Measurements from ENCODE around the gene RAD54L.
"Not testable (repeated sequence)": the region's sequence is repeated elsewhere in the genome, so short reads cannot be mapped to it uniquely, and the experiment has no call there.

RAD54L gene

DNA sequence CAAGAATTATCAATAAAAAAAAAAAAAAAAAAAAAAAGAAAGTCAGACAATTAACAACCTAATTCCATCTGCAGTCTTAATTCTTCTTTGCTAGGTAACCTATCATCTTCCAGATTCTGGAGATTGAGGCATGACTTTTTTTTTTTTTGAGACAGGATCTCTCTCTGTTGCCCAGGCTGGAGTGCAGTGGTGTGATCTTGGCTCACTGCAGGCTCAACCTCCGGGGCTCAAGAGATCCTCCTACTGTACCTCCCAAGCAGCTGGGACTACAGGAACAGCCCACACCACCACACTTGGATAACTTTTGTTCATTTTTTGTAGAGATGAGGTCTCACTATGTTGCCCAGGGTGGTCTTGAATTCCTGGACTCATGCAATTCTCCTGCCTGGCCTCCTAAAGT lies 4.6 kb upstream of the RAD54L start:
- no peak for DNase-seq

DNA sequence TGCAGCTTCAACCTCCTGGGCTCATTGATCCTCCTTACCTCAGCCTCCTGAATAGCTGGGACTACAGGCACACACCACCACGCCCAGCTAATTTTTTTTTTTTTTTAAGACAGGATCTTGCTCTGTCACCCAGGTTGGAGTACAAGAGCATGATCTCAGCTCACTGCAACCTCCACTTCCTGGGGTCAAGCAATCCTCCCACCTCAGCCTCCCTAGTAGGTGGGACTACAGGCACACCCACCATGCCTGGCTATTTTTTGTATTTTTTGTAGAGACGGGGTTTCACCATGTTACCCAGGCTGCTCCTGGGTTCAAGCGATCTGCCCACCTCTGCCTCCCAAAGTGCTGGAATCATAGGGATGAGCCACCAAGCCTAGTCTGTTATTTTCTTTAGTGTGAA lies 3.7 kb upstream of the RAD54L start:
- DNase-seq: not testable (repeated sequence)

DNA sequence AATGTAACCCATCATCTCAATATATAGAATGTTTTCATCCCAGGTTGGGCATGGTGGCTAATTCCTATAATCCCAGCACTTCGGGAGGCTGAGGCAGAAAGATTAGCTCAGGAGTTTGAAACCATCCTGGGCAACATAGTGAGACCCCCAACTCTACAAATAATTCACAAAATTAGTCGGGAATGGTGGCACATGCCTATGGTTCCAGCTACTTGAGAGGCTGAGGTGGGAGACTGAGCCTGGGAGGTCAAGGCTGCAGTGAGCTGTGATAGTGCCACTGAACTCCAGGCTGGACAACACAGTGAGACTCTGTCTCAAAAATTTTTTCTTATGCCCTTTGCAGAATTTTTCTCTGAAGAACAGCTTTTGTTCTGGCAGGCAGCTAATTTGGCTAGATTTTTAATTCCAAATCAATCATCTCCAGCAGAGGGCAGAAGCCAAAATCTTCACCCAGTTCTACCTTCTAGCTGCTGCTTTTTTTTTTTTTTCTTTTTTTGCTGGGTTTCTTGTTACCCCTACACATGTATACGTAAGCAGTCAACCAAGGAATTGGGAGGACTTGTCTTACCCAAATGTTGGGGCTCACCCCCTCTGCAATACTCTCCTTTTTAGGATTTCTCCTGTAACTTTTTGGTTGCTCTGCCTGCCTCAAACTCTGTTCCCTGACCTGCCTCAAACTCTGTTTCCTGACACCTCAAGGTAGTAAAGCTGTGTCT lies 2.7 kb upstream of the RAD54L start:
- DNase-seq: no peak

GRCh38 chr1:46246136-46246535 lies 1.4 kb upstream of the RAD54L start:
- DNase-seq: not testable (repeated sequence)

GRCh38 chr1:46246548-46247435 lies 771 bp upstream of the RAD54L start:
- peak; percentile 52 to 58 for DNase-seq

- DNase-seq: no peak
These were observed 758 bp downstream of the RAD54L start for GRCh38 chr1:46248122-46248920.

GRCh38 chr1:46254668-46255067 lies 7.1 kb downstream of the RAD54L start:
- no peak for DNase-seq

DNA sequence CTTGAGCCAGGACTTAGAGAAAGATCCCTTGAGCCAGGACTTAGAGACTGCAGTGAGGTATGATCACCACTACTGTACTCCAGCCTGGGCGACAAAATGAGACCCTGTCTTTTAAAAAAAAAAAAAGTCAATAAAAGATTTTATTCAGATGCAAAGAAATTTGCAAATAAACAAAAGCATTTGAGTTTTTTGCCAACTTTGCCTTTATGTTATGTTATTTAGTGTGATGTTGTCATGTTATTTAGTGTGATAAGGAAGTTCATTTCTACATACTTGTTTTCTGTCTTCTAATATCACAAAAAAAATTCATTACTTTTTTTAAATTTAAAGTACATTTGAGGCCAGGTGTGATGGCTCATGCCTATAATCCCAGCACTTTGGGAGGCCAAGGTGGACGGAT lies 9.0 kb downstream of the RAD54L start:
- DNase-seq: no peak

DNA sequence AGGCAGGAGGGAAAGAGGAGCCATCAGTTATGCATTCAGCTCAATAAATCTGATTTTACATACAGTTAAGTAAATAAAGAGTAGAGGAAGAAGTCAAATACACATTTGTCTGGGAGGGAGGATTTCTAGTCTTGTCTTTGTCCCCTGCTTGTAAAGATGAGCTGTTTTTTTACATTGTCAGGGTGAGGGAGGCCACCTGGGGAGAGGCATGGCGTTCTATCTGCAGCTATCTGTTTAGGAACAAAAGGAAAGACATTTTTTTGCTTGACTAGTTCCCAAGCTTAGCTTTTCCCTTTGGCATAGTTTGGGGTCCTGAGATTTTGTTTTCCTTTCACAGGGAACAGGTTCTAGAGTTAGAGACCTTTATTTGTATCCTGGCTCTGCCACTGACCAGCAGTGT lies 14.9 kb downstream of the RAD54L start:
- DNase-seq: no peak

DNA sequence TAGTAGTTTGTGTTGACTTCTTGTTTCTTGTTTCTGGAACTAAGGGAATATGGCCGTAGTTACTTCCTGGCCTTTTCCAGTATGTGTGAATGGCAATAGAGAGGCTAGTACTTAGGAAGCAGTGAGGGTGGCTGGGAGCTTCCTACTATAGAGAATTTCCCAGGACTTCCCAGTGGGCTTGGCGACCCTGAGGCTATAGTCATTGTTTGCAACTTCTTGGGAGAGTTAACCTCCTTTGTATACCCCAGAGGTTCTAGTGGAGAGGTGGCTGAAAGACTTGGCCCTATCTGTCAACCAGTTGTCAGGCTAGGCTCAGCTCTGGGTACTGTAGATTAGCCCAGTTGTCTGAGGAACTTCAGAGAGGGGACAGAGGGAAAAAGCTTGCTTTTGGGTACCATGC lies 15.6 kb downstream of the RAD54L start:
- DNase-seq: no peak

GRCh38 chr1:46268578-46268977 lies 21.0 kb downstream of the RAD54L start:
- no peak for DNase-seq

GRCh38 chr1:46274225-46275029 lies 26.9 kb downstream of the RAD54L start:
- DNase-seq: no peak

DNA sequence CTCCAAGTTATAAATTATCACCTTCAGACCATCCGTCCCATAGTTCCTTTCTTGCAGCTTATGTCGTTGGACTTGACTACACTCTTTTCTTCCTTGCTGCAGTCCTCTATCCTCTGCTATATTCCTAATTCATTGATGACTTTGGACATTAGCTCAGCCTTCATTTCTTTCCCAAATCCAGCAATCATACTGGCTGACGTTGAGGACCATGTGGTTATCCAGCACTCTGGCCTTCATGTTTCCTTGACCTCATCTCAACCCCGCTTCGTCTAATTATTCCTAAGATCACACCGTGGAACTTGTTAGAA lies 27.4 kb downstream of the RAD54L start:
- no peak for DNase-seq

DNA sequence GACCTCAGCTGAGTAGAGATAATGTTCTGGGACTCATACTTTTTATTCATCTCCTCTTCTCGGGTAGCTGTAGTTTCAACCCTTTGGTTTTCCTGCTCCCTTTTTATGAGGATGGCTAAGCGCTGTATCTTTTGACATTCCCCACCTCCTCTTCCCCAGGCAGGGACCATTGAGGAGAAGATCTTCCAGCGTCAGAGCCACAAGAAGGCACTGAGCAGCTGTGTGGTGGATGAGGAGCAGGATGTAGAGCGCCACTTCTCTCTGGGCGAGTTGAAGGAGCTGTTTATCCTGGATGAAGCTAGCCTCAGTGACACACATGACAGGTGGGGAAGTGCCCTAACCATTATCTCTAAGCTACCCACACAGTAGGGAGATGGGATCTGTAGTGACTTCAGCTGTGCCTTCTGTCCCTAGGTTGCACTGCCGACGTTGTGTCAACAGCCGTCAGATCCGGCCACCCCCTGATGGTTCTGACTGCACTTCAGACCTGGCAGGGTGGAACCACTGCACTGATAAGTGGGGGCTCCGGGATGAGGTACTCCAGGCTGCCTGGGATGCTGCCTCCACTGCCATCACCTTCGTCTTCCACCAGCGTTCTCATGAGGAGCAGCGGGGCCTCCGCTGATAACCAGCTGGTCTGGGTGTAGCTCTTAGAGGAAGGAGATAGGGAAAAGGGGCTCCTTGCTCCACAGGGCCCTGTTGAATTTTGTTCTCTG lies 30.3 kb downstream of the RAD54L start:
- DNase-seq: no peak

DNA sequence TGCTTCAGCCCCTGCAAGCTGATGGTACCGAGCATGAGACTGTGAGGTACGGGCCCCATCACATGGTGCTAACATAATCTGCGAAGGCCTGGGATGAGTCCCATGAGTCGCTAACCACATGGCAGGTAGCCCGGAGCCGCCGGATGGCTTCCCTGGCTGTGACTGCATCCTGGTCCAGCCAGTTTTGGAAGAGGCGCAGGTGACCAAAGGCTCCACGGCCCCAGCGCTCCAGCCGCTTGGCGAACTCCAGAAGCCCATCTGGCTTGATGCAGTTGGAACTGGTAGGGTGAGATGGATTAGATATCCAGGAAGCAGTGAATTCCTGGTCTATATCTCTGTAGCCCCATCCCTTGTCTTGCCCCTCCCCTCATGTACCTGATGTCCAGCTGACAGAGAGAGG lies 31.2 kb downstream of the RAD54L start:
- DNase-seq: no peak

DNA sequence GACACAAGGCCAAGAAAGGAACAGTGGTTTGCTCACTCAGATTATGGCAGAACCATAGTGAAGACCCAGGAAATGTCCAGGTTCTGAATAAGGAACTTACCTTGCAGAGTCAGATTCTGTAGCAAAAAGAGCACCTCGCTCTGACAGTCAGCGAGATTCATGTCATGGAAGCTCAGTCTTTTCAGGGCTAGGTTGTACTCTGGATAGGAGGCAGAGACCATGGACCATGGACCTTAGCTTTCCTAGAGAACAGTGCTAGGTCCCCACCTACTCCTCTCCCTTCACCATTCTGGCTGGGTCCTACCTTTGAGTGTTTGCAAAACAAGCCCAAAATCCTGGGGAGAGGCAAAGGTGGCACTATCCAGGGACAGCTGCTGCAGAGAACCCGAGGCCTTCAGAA lies 32.5 kb downstream of the RAD54L start:
- no peak for DNase-seq

DNA sequence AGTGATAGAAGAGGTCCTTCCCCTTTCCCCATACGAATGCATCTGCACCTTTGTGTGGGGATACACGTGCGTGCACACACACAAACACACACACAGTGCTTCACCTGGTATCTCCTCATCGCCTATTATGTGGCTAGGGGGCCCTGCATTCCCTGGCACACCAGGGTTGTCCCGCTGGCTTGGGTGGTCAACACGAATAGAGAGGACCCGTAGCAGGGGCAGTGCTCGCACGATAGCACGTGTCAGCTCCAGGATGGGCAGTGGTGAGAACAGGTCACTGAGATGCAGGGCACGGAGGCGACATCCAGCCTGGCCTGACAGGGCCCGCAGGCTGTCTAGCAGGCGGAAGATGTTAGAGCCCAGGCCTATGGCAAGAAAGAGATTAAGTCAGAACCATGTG lies 33.5 kb downstream of the RAD54L start:
- DNase-seq: no peak

GRCh38 chr1:46284058-46284457 lies 36.5 kb downstream of the RAD54L start:
- no peak for DNase-seq

DNA sequence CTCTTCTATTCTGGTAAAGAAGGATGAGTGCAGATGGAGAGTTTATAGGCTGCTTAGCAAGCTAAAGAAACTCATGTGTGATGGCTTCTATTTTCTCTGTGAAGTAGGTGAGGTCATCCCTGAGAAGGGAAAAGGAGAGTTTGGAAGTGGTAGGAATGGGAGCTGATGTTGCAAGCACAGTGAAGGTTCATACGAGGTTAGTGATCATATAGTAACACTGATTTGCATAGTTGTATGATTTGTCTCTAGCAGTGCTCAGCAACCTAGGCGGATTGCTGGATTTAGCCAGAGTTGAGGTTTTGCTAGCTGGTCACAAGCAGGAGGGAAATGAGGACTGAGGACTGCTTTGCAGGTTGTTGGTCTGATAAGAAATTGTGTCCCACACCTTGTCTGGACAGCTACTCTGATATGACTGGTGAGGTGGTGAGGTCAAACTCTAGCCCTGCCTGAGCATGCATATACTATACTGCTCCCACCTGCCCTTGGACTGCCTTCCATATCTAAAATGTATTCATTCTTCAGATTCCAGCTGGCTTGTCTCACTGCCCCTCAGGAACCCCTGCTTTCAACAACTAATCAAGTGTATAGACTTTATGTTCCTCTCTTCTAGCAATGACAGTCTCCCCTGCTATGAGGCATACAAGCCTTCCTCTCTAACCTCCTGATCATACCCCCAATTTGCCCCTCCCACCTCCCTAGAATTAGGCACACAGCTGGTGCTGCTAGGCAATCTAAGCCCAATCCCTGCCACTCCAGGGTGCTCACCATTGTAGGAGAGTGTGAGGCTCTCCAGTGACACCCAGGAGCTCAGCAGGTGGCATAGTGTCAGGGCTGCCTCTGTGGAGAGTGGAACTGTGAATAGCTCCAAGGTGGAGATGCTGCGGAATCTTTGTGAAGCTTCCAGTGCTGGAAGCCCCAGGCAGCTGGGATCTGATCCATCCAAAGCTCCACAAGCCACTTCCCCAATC lies 37.3 kb downstream of the RAD54L start:
- no peak for DNase-seq

GRCh38 chr1:46285730-46286477 lies 38.3 kb downstream of the RAD54L start:
- peak in 1 of 2 donors; percentile 8 for DNase-seq

All from activated CD4-positive, alpha-beta T cell treated with anti-CD3 and anti-CD28 coated beads for 4 hours (primary cell).